Neural cell (in vitro differentiated cells): ENCODE results near the gene EHMT1. TPM values are rescaled to one million over a fixed set of nuclear protein-coding genes. Genes with fewer than 3 reads are reported as not detected.

Experiments used
- H2AFZ ChIP-seq: fragments of 200-600, 300-800 bp; sonication (generic), shearing (Covaris generic); 2 replicates; pipeline ENCODE4 v1.6.0; 2014; ENCODE audit warnings: low read depth, mild to moderate bottlenecking, antibody characterized with exemption, low read length, moderate library complexity
- H3F3A ChIP-seq: fragments of 200-600 bp; shearing (Covaris generic); 2 replicates; pipeline ENCODE4 v1.6.1; 2016; ENCODE audit warnings: mild to moderate bottlenecking, moderate library complexity, mixed read lengths, antibody characterized with exemption, low read length; ENCODE audit not compliant: insufficient read depth, poor library complexity, severe bottlenecking
- H3K27ac ChIP-seq: fragments of 200-600, 300-800 bp; sonication (generic), shearing (Covaris generic); 2 replicates; pipeline ENCODE4 v1.5.1; 2014; ENCODE audit warnings: mild to moderate bottlenecking, low read length, moderate library complexity
- H3K27me3 ChIP-seq: fragments of 300-800, 200-600 bp; sonication (generic), shearing (Covaris generic); 2 replicates; pipeline ENCODE4 v1.6.0; 2014; ENCODE audit warnings: mild to moderate bottlenecking, low read depth, low read length, moderate library complexity; ENCODE audit not compliant: insufficient read depth
- H3K36me3 ChIP-seq: fragments of 300-800, 200-600 bp; sonication (generic), shearing (Covaris generic); 2 replicates; pipeline ENCODE4 v1.5.1; 2014; ENCODE audit warnings: mild to moderate bottlenecking, antibody characterized with exemption, low read length, moderate library complexity; ENCODE audit not compliant: insufficient read depth
- H3K4me2 ChIP-seq: fragments of 300-800, 200-600 bp; sonication (generic), shearing (Covaris generic); 2 replicates; pipeline ENCODE4 v1.6.0; 2014; ENCODE audit warnings: mild to moderate bottlenecking, low read length
- H3K4me3 ChIP-seq: fragments of 300-800, 200-600 bp; sonication (generic), shearing (Covaris generic); 2 replicates; pipeline ENCODE4 v1.5.1; 2014; ENCODE audit warnings: mild to moderate bottlenecking, low read length, moderate library complexity
- H3K79me2 ChIP-seq: fragments of 200-600 bp; shearing (Covaris generic); replicated peaks from 2 replicates; pipeline ENCODE4 v1.6.0; 2014; ENCODE audit warnings: mild to moderate bottlenecking, low read length, moderate library complexity; ENCODE audit not compliant: insufficient read depth
- H3K9ac ChIP-seq: fragments of 300-800, 200-600 bp; sonication (generic), shearing (Covaris generic); 2 replicates; pipeline ENCODE4 v1.6.1; 2016; ENCODE audit warnings: mild to moderate bottlenecking, low read length, mixed read lengths
- H3K9me2 ChIP-seq: fragments of 200-600 bp; shearing (Covaris generic); 2 replicates; pipeline ENCODE4 v1.6.1; 2016; ENCODE audit warnings: mild to moderate bottlenecking, low read length, mixed read lengths; ENCODE audit not compliant: insufficient read depth
- H3K9me3 ChIP-seq: fragments of 200-600, 300-800 bp; sonication (generic), shearing (Covaris generic); 2 replicates; pipeline ENCODE4 v1.6.1; 2016; ENCODE audit warnings: mild to moderate bottlenecking, mixed run types, low read length, moderate library complexity, mixed read lengths
- H4K20me1 ChIP-seq: fragments of 200-600 bp; shearing (Covaris generic); 2 replicates; pipeline ENCODE4 v1.6.1; 2016; ENCODE audit warnings: mild to moderate bottlenecking, mixed run types; ENCODE audit not compliant: insufficient read depth
- EP300 ChIP-seq: fragments of 450-650 bp; conservative IDR thresholded peaks from 2 replicates; pipeline ENCODE4 v1.6.1; 2014; ENCODE audit warnings: antibody characterized with exemption, mild to moderate bottlenecking, moderate library complexity; ENCODE audit not compliant: poor library complexity, severe bottlenecking
- EZH2 ChIP-seq: fragments of 200-600, 300-800 bp; shearing (Covaris generic), sonication (generic); IDR thresholded peaks from 2 replicates; pipeline ENCODE4 v1.6.1; 2014; ENCODE audit warnings: antibody characterized with exemption, low read length, borderline replicate concordance, mild to moderate bottlenecking; ENCODE audit not compliant: insufficient read depth, poor library complexity, severe bottlenecking
- MXI1 ChIP-seq: fragments of 450-650 bp; conservative IDR thresholded peaks from 2 replicates; pipeline ENCODE4 v1.6.1; 2014; ENCODE audit warnings: antibody characterized with exemption, mild to moderate bottlenecking; ENCODE audit not compliant: poor library complexity, severe bottlenecking
- POLR2AphosphoS5 ChIP-seq: IDR thresholded peaks from 2 replicates; pipeline ENCODE4 v1.6.1; 2012
- RAD21 ChIP-seq: fragments of 450-650 bp; conservative IDR thresholded peaks from 2 replicates; pipeline ENCODE4 v1.6.1; 2014; ENCODE audit warnings: antibody characterized with exemption, mild to moderate bottlenecking, moderate library complexity
- SMC3 ChIP-seq: fragments of 450-650 bp; conservative IDR thresholded peaks from 2 replicates; pipeline ENCODE4 v1.6.1; 2014; ENCODE audit warnings: antibody characterized with exemption, mild to moderate bottlenecking, moderate library complexity; ENCODE audit not compliant: poor library complexity
- TAF1 ChIP-seq: IDR thresholded peaks from 2 replicates; pipeline ENCODE4 v1.6.1; 2012; ENCODE audit warnings: low read depth
- polyA plus RNA-seq: library from polyadenylated mRNA; depleted of rRNA; stranded (reverse); fragments of >200 nt; gene quantifications from 2 replicates; pipeline ENCODE4 v1.2.3, GENCODE V29; 2014
- TF ChIP-seq, protein P1 (sequence below): fragments of 450-650 bp; IDR thresholded peaks from 2 replicates; pipeline ENCODE4 v1.5.1; 2014; ENCODE audit warnings: antibody characterized with exemption, mild to moderate bottlenecking, moderate library complexity; ENCODE audit not compliant: poor library complexity, severe bottlenecking
- TF ChIP-seq, protein P2 (sequence below): IDR thresholded peaks from 2 replicates; pipeline ENCODE4 v1.6.1; 2012; ENCODE audit warnings: borderline replicate concordance

The EHMT1 gene
- polyA plus RNA-seq, 1 donor from 2014 or later = 53.0 TPM

DNA sequence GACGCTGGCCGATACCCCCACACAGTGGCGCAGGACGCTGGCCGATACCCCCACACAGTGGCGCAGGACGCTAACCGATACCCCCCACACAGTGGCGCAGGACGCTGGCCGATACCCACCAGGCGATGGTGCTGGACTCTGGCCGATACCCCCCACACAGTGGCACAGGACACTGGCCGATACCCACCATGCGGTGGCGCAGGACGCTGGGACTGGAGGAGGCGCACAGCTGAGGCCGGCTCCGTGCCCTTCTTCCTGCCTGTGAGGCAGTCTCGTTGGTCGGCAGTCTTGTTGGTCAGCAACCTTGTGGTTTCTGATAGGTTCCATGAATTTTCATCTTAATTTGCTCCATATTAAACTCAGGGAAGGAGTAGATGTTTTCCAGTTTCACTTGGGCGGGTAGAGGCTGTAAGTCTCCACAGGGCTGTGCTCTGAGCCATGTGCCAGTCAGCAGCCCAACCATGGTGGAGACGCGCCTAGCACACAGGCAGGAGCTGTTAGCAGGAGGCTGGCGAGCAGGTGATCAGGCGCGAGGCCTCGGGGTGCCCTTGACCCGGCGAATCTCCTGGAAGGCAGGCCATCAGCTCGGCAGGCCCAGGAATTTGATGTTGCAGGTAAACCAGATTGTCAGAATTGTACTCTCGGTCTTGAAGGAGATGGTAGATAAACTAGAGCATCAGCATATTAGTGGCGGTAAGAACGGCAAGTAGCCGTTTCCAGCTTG lies 75.6 kb downstream of the EHMT1 start (continued):
- no peak for TF ChIP-seq SMC3
- TF ChIP-seq POLR2AphosphoS5 = no peak

DNA sequence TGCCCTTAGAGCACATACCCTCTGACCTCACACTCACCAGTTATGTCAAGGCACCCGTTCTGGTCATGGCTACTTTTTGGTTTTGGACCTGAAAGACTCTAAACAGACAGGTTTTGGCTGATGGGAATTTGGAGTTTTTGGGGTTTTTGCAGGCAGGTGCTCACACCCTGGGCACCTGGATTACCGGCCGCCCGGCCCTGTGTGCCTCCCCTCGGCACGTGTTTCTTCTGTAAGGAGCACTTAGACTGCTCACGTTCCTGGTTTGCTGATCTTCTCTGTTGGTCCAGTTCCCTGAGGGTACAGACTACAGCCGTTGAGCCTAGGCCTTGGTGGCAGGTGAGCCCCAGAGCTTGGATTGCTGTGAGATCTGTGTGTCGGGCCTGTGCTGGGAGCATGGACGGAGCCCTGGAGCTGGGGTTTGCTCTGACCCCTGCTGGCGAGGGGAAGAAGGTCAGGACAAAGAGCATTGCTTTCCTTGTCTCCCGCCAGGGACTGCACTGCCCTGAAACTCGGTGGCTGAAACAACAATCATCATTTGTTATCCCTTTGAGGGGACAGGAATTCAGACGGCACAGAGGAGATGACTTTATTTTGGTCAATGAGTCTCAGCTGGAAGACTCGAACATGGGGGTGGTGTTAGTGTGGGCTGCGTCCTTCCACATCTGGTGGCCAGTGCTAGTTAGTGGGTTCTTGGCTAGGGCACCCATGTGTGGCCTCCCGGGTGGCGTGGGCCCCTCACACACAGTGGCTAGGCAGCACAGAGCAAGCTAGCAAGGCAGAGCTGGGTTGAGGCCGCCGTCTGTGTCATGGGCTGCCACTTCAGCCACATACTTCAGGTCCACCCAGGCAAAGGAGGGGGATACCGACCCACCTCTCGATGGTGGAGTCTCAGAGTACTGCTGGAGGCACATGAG lies 76.4 kb downstream of the EHMT1 start:
- Histone ChIP-seq H3K27ac (no peak overlapping the region), H3K9me3 (no peaks in the 10 kb centered on the region), H3K79me2 (peaks cover 71% of the 10 kb centered on the region), H3K9ac (no peak overlapping the region), H3K4me2 (no peak overlapping the region), H3F3A (peaks cover 2% of the 10 kb centered on the region), H3K27me3 (no peaks in the 10 kb centered on the region), H2AFZ (no peak overlapping the region), H3K36me3 (no peaks in the 10 kb centered on the region), H4K20me1 (no peaks in the 10 kb centered on the region), H3K4me3 (no peak overlapping the region), H3K9me2 (no peaks in the 10 kb centered on the region)
- no peak for TF ChIP-seq MXI1
- TF ChIP-seq, protein P1, sequence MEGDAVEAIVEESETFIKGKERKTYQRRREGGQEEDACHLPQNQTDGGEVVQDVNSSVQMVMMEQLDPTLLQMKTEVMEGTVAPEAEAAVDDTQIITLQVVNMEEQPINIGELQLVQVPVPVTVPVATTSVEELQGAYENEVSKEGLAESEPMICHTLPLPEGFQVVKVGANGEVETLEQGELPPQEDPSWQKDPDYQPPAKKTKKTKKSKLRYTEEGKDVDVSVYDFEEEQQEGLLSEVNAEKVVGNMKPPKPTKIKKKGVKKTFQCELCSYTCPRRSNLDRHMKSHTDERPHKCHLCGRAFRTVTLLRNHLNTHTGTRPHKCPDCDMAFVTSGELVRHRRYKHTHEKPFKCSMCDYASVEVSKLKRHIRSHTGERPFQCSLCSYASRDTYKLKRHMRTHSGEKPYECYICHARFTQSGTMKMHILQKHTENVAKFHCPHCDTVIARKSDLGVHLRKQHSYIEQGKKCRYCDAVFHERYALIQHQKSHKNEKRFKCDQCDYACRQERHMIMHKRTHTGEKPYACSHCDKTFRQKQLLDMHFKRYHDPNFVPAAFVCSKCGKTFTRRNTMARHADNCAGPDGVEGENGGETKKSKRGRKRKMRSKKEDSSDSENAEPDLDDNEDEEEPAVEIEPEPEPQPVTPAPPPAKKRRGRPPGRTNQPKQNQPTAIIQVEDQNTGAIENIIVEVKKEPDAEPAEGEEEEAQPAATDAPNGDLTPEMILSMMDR = peak; percentile 28

DNA sequence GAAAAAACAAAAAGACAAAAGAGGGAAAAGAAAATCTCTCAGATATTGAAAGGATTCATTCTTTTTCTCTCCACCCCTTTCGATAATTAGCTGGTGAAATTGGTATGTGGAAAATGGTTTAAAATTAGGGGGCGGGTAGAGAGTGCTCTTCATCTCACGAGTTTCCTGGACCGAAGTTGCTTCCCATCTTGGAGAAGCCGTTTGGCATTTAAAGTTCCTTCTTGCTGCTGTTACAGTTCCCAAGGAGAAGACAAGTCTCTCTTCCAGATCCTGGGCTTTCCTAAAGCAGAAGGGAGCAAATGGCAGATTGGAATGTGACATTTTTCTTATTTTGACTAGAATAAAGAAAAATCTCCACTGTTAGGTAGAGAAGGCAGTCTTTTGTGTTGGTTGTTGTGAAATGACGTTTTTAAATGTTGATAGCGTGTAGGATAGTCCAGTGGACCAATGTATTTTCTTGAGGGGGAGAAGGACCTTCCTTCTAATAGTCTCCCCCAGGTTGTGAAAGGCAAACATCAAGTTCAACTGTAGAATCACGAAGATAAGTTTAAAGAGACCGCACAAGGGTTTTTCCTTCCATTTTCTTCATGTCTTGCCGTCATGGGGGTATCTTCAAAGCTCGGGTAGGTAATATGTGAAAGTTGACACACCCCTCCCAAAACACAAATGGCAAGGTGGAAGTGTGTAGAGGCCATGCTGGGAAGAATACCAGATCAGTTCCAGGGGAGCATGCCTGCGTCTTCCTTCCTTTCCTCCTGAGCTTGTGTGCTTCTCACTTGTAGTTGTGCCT lies 77.5 kb downstream of the EHMT1 start:
- Histone ChIP-seq H3K9ac (no peak overlapping the region), H3K36me3 (no peaks in the 10 kb centered on the region), H2AFZ (no peak overlapping the region), H3K9me2 (no peaks in the 10 kb centered on the region), H3K27me3 (no peaks in the 10 kb centered on the region), H3K9me3 (no peaks in the 10 kb centered on the region), H3K4me3 (no peak overlapping the region), H3K79me2 (peaks cover 72% of the 10 kb centered on the region), H4K20me1 (no peaks in the 10 kb centered on the region), H3K4me2 (no peak overlapping the region), H3F3A (no peaks in the 10 kb centered on the region), H3K27ac (no peak overlapping the region)
- no peak for TF ChIP-seq EP300
- no peak for TF ChIP-seq SMC3
- TF ChIP-seq MXI1 = no peak
- no peak for TF ChIP-seq TAF1
- no peak for TF ChIP-seq RAD21
- TF ChIP-seq POLR2AphosphoS5 = no peak
- TF ChIP-seq, protein P2, sequence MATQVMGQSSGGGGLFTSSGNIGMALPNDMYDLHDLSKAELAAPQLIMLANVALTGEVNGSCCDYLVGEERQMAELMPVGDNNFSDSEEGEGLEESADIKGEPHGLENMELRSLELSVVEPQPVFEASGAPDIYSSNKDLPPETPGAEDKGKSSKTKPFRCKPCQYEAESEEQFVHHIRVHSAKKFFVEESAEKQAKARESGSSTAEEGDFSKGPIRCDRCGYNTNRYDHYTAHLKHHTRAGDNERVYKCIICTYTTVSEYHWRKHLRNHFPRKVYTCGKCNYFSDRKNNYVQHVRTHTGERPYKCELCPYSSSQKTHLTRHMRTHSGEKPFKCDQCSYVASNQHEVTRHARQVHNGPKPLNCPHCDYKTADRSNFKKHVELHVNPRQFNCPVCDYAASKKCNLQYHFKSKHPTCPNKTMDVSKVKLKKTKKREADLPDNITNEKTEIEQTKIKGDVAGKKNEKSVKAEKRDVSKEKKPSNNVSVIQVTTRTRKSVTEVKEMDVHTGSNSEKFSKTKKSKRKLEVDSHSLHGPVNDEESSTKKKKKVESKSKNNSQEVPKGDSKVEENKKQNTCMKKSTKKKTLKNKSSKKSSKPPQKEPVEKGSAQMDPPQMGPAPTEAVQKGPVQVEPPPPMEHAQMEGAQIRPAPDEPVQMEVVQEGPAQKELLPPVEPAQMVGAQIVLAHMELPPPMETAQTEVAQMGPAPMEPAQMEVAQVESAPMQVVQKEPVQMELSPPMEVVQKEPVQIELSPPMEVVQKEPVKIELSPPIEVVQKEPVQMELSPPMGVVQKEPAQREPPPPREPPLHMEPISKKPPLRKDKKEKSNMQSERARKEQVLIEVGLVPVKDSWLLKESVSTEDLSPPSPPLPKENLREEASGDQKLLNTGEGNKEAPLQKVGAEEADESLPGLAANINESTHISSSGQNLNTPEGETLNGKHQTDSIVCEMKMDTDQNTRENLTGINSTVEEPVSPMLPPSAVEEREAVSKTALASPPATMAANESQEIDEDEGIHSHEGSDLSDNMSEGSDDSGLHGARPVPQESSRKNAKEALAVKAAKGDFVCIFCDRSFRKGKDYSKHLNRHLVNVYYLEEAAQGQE = no peak
- TF ChIP-seq, protein P1 = no peak
- no peak for TF ChIP-seq EZH2
